Left kidney (tissue), 2 donors: ENCODE measurements around the gene TMEM80. TPM values are rescaled to one million over a fixed set of nuclear protein-coding genes. Genes with fewer than 3 reads are reported as not detected.

Experiments used
- DNase-seq: peaks from one replicate; pipeline ENCODE4 v3.0.0-alpha.2; 2013
- polyA plus RNA-seq: library from polyadenylated mRNA; unstranded; fragments of 120-200 nt; gene quantifications from one replicate; pipeline ENCODE4 v1.2.1, GENCODE V29; 2013; ENCODE audit not compliant: insufficient read length

TMEM80 gene
- polyA plus RNA-seq, 1 donor, result 56.5 TPM

- no peak for DNase-seq
Observed at GRCh38 chr11:699753-700152, 4.1 kb downstream of the TMEM80 start.

GRCh38 chr11:701741-702461 lies 6.3 kb downstream of the TMEM80 start:
- DNase-seq, result no peak

DNA sequence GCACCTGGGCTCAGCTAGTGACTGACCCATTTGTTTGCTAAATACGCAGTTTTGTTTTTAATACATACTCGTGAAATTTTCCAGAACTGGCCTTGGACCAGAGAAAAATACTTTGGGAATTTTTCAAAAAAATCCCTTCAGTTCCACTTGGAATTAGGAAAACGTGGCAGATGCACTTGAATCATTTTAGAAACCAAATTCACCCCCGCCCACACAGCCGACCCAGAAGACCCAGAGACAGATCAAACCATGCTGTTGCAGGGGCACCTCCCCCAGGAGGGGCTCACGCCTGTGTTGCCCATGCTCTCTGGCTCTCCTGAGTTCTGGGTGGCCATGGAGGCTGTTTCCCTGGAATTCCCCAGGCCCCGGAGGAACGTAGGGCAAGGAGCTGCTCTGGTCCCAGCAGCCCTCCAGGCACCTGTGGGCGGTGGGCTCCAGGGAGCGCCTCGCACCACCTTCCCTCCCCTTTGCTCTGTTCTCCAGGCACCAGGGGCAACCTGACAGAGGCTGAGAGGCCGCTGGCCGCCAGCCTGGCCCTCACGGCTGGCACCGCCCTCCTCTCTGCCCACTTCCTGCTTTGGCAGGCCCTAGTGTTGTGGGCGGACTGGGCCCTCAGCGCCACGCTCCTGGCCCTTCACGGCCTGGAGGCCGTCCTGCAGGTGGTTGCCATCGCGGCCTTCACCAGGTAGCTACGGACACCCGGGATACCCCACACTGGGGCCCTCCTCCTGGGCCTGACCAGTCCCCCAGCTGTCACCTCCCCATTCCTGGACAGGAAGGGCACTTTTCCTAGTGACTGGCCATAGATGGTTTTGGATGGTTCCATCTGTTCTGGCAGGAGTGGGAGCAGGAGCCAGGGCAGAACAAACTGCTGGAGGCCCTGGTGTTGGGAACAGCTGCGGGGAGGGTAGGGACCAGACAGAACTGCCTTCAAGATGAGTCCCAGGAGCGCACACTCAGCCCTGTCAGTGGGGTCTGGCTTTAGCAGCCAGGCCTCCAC lies 7.1 kb downstream of the TMEM80 start:
- DNase-seq, result no peak

GRCh38 chr11:703506-703905 lies 7.9 kb downstream of the TMEM80 start:
- DNase-seq, result no peak

- no peak for DNase-seq
Observed at GRCh38 chr11:704228-704674, 8.6 kb downstream of the TMEM80 start.

- DNase-seq, result no peak
Observed at GRCh38 chr11:704781-705645, 9.4 kb downstream of the TMEM80 start.

GRCh38 chr11:705646-706438 lies 10.2 kb downstream of the TMEM80 start, which contains the start of gene EPS8L2:
Gene EPS8L2, plus strand, starts transcription at chr11:706231. Its CDS starts 3,177 bp downstream, at chr11:709408.
- DNase-seq, result no peak

- DNase-seq, result no peak
Observed at GRCh38 chr11:706439-706956, 10.9 kb downstream of the TMEM80 start.

- DNase-seq, result no peak
Observed at GRCh38 chr11:706957-707816, 11.6 kb downstream of the TMEM80 start.

- DNase-seq, result no peak
Observed at GRCh38 chr11:707817-708420, 12.3 kb downstream of the TMEM80 start.

- DNase-seq, result no peak
Observed at GRCh38 chr11:708511-708910, 12.9 kb downstream of the TMEM80 start.

DNA sequence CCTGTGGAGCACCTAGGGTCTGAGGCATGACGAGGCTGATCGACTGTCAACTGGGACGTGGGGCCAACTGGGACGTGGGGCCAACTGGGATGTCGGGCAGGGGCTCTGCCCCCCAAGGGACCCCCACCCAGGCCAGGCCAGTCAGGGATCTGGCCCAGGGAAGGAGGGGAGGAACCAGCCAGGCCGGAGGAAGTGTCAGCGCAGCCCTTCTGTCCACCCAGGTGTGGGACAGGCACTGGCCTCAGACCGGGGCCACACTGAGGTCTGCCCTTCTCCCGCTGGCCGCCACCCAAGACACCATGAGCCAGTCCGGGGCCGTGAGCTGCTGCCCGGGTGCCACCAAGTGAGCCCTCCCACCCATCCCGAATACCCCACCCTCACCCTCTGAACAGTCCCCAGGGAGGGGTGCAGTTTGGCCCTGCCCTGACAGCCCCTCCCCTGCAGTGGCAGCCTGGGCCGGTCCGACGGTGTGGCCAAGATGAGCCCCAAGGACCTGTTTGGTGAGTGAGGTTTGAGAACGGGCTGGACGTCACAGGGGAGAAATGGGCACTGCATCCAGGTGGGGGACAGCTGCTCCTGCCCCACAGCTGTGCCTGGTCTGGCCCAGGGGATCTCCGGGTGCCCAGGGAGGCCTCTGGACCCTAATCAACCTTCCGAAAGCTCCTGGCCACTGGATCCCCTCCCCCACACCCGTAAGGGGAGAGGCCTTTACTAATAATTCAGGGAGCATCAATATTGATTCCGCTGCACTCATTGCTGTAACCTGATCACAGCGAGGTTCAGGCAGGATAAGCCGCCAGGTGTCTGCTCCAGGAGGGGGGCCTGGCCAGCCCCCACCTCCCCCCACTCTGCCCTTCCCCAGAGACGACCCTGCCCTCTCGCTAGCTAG lies 13.7 kb downstream of the TMEM80 start:
- no peak for DNase-seq

DNA sequence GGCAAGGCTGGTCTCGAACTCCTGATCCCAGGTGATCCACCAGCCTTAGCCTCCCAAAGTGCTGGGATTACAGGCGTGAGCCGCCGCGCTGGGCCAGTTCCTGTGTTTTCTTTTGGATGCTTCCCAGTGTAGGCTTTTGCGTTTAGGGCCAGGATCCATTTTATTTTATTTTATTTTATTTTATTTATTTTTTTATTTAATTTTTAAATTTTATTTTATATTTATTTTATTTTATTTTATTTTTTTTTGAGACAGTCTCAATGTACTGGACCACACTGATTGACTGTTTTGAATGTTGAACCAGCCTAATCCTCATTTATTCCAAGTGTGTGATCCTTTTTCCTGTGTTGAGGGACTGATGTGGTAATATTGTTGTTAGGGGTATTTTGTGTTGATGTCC lies 18.8 kb downstream of the TMEM80 start:
- no peak for DNase-seq

DNA sequence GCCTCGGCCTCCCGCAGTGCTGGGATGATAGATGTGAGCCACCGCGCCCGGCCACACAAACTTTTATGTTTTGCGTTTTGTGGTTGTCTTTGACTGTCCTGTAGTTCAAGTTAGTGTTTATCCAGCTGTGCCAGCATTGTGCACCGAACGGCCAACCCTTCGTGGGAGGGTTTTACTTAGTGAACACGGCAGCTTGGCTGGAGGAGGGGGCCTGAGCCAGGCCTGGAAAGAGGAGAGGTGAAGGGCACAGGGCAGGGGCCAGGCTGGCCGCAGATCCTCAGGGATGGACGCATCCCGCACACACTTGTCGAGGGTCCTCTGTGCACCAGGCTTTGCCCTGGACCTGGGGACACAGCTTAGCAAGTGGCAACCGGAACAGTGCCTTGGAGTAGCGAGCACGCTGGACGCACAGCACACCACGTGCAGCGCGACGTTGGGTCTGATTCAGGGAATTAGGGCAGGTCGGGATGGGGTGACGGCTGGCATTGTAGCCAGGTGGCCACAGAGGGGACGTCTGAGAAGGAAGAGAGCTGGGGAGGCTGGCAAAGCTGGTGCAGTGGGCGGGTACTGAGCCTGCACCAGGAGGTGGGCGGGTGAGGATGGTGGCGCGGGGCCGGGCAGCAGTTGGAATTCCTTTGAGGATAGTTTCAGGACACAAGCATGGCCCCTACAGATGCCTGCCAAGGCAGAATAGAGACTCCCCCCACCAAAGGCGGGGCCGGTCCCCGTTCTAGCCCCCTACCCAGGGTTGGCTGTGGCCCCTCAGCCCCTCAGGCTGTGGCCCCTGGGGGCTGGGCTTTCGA lies 23.8 kb downstream of the TMEM80 start:
- DNase-seq, result no peak

DNA sequence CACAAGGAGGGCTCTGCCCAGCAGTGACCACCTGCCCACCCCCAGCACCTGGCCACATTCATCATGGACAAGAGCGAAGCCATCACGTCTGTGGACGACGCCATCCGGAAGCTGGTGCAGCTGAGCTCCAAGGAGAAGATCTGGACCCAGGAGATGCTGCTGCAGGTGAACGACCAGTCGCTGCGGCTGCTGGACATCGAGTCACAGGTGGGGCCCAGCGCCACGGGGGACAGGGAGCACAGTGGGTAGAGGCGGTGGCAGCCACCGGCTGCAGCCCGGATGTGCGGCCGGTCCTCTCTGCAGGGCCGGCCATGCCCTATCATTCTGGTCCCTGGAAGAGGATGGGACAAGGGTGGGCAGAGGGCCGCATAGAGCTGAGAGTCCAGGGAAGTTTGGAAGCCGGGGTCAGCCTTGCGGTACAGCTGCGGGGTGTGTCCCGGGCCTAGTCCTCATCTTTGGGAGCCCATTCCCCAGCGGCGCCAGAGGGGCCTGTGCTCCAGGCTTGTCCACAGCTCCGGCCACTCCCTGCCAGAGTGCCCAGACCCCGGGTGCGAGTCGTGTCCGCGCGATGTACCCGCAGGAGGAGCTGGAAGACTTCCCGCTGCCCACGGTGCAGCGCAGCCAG lies 24.5 kb downstream of the TMEM80 start:
- DNase-seq, result no peak

DNA sequence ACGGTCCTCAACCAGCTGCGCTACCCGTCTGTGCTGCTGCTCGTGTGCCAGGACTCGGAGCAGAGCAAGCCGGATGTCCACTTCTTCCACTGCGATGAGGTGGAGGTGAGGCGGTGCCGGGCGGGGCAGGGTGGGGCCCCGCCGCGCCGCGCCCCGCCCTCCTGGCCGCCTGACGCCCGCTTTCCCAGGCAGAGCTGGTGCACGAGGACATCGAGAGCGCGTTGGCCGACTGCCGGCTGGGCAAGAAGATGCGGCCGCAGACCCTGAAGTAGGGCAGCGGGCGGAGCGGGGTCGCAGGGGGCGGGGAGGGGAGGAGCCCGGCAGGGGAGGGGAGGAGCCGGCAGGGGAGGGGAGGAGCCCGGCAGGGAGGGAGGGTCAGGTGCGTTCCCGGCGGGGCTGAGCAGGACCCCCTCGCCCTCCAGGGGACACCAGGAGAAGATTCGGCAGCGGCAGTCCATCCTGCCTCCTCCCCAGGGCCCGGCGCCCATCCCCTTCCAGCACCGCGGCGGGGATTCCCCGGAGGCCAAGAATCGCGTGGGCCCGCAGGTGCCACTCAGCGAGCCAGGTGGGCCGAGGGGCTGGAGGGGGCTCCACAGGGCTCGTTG lies 25.1 kb downstream of the TMEM80 start:
- DNase-seq, result no peak
